GM19468 (cell line): Measurements from ENCODE around the gene PPTC7.

Experiments
- ATAC-seq: cut with Tn5 transposase; IDR thresholded peaks from one replicate; pipeline ENCODE4 v1.9.1; 2021; ENCODE audit warnings: mild to moderate bottlenecking, moderate library complexity, moderate number of reproducible peaks; ENCODE audit not compliant: unreplicated experiment; ENCODE audit errors: extremely low read depth

The PPTC7 gene

GRCh38 chr12:110501399-110501751, 81.7 kb downstream of the PPTC7 start:
- no peak for ATAC-seq

GRCh38 chr12:110498984-110499706, 84.0 kb downstream of the PPTC7 start:
- no peak for ATAC-seq
